Stimulated activated CD4-positive, alpha-beta T cell treated with anti-CD3 and anti-CD28 coated beads, Interleukin-4, amount 100 ng/mL, for 24 hours (primary cell): ENCODE results near the gene BAIAP3.
A peak's percentile ranks its signal among the peaks of the same experiment; 100 is the strongest.

ENCODE experiments used
- DNase-seq: peaks from one replicate; pipeline ENCODE4 v3.0.0-alpha.2; 2020

Gene BAIAP3

GRCh38 chr16:1349351-1349750, 15.9 kb downstream of the BAIAP3 start:
- DNase-seq: no peak

- DNase-seq: no peak
Observed at GRCh38 chr16:1349951-1350350, 16.5 kb downstream of the BAIAP3 start.

GRCh38 chr16:1350691-1351090, 17.2 kb downstream of the BAIAP3 start:
- no peak for DNase-seq

GRCh38 chr16:1351215-1351581, 17.8 kb downstream of the BAIAP3 start:
- DNase-seq: no peak

GRCh38 chr16:1351582-1352362, 18.3 kb downstream of the BAIAP3 start, which contains the start of the genes GNPTG and TSR3:
Gene GNPTG (plus strand): TSS chr16:1351931. CDS start chr16:1351966, 35 bp downstream.
Gene TSR3 (minus strand): TSS chr16:1351878. CDS start chr16:1351804, 74 bp downstream.
- peak; percentile 85 for DNase-seq

GRCh38 chr16:1354815-1355540, 21.5 kb downstream of the BAIAP3 start:
- DNase-seq: no peak

- DNase-seq: no peak
Observed at GRCh38 chr16:1355591-1355990, 22.1 kb downstream of the BAIAP3 start.

GRCh38 chr16:1356061-1356900, 22.8 kb downstream of the BAIAP3 start:
- no peak for DNase-seq

- DNase-seq: no peak
Observed at GRCh38 chr16:1357906-1358566, 24.6 kb downstream of the BAIAP3 start.

- no peak for DNase-seq
Observed at GRCh38 chr16:1361685-1362360, 28.4 kb downstream of the BAIAP3 start.

GRCh38 chr16:1362807-1363206, 29.4 kb downstream of the BAIAP3 start:
- DNase-seq: no peak

GRCh38 chr16:1363501-1364041, 30.1 kb downstream of the BAIAP3 start:
- peak; percentile 72 for DNase-seq

GRCh38 chr16:1364510-1364909, 31.1 kb downstream of the BAIAP3 start:
- DNase-seq: no peak

- DNase-seq: no peak
Observed at GRCh38 chr16:1366060-1366711, 32.7 kb downstream of the BAIAP3 start.

GRCh38 chr16:1366712-1367299, 33.4 kb downstream of the BAIAP3 start:
- no peak for DNase-seq

GRCh38 chr16:1367486-1368174, 34.2 kb downstream of the BAIAP3 start:
- DNase-seq: no peak

- no peak for DNase-seq
Observed at GRCh38 chr16:1371054-1371978, 37.9 kb downstream of the BAIAP3 start.

GRCh38 chr16:1372292-1372950, 39.0 kb downstream of the BAIAP3 start:
- no peak for DNase-seq
